DND-41 (cell line): Measurements from ENCODE around the gene APLF.

ENCODE experiments used
- ATAC-seq: fragments of 200-7000 bp; cut with Tn5 transposase; 3 replicates; pipeline ENCODE4 v1.9.1; 2021; ENCODE audit warnings: low read depth; ENCODE audit not compliant: insufficient read depth
- DNase-seq: peaks from one replicate; pipeline ENCODE4 v3.0.0-alpha.2; 2020
- H2AFZ ChIP-seq: 2 replicates; pipeline ENCODE4 v1.6.0; 2012; ENCODE audit warnings: low read depth, low read length
- H3K27ac ChIP-seq: 2 replicates; pipeline ENCODE4 v1.5.1; 2012; ENCODE audit warnings: low read length, inconsistent platforms
- H3K27me3 ChIP-seq: fragments of 200-600 bp; sonication (generic); 2 replicates; pipeline ENCODE4 v1.6.0; 2012; ENCODE audit warnings: low read length, mild to moderate bottlenecking, inconsistent platforms; ENCODE audit not compliant: insufficient read depth, poor library complexity
- H3K36me3 ChIP-seq: 2 replicates; pipeline ENCODE4 v1.5.1; 2012; ENCODE audit warnings: low read length, inconsistent platforms; ENCODE audit not compliant: insufficient read depth
- H3K4me1 ChIP-seq: 2 replicates; pipeline ENCODE4 v1.5.1; 2012; ENCODE audit warnings: mild to moderate bottlenecking, low read length; ENCODE audit not compliant: insufficient read depth
- H3K4me2 ChIP-seq: 2 replicates; pipeline ENCODE4 v1.6.0; 2012; ENCODE audit warnings: mild to moderate bottlenecking, moderate library complexity, low read length, inconsistent platforms; ENCODE audit not compliant: insufficient read depth
- H3K4me3 ChIP-seq, 2 experiments: fragments of 200-600 bp in 1 of 2; shearing (Covaris generic) in 1 of 2; 2 replicates each; pipeline ENCODE4 v1.5.1; 2012 to 2016; ENCODE audit warnings: inconsistent platforms in 2 of 2, low read length in 2 of 2, mild to moderate bottlenecking in 2 of 2, low read depth in 1 of 2, moderate library complexity in 1 of 2
- H3K79me2 ChIP-seq: 2 replicates; pipeline ENCODE4 v1.6.0; 2012; ENCODE audit warnings: low read length, inconsistent platforms; ENCODE audit not compliant: insufficient read depth
- H3K9ac ChIP-seq: 2 replicates; pipeline ENCODE4 v1.6.0; 2012; ENCODE audit warnings: low read depth, mild to moderate bottlenecking, inconsistent platforms, low read length, moderate library complexity
- H3K9me3 ChIP-seq: 2 replicates; pipeline ENCODE4 v1.5.1; 2012; ENCODE audit warnings: low read length, moderate library complexity, mild to moderate bottlenecking, inconsistent platforms; ENCODE audit not compliant: insufficient read depth, severe bottlenecking
- H4K20me1 ChIP-seq: 2 replicates; pipeline ENCODE4 v1.6.0; 2012; ENCODE audit warnings: low read length; ENCODE audit not compliant: insufficient read depth
- EZH2 ChIP-seq: IDR thresholded peaks from 3 replicates; pipeline ENCODE4 v1.6.1; 2012; ENCODE audit warnings: borderline replicate concordance, low read depth, mild to moderate bottlenecking, moderate library complexity, low read length, inconsistent platforms; ENCODE audit not compliant: severe bottlenecking
- TF ChIP-seq, protein P1 (sequence below): IDR thresholded peaks from 2 replicates; pipeline ENCODE4 v1.5.1; 2012; ENCODE audit warnings: borderline replicate concordance, low read length, moderate library complexity, mild to moderate bottlenecking; ENCODE audit not compliant: poor library complexity, severe bottlenecking; ENCODE audit errors: extremely low read depth

The APLF gene

DNA sequence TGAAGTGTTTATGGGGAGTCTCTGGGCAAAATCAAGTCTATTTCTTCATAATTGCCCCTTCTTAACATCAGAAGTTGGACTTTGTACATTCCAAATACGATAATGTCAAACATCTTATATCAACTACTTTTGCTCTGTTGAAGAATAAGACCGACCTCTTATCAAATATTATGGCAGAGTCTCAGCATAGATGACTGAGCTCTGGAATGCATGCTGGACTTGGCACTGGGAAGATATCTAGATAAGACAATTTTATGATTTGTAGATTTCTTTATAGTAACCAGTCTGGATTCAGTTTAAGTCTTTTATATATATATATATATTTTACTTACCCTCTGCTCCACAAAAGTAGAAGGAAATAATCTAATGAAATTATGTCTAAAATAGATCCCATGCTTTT, 8.2 kb downstream of the APLF start:
- Histone ChIP-seq H3K9ac (no peak overlapping the region), H3K4me3 (no peak overlapping the region), H3K9me3 (no peaks in the 10 kb centered on the region), H4K20me1 (no peaks in the 10 kb centered on the region), H3K4me1 (no peaks in the 10 kb centered on the region), H3K27ac (no peak overlapping the region), H3K27me3 (no peaks in the 10 kb centered on the region), H3K79me2 (peaks cover 12% of the 10 kb centered on the region; the same call in 1 of the 2 replicates), H2AFZ (no peak overlapping the region), H3K36me3 (no peaks in the 10 kb centered on the region), H3K4me2 (no peak overlapping the region)
- no peak for ATAC-seq
- TF ChIP-seq EZH2: no peak
- TF ChIP-seq, protein P1, sequence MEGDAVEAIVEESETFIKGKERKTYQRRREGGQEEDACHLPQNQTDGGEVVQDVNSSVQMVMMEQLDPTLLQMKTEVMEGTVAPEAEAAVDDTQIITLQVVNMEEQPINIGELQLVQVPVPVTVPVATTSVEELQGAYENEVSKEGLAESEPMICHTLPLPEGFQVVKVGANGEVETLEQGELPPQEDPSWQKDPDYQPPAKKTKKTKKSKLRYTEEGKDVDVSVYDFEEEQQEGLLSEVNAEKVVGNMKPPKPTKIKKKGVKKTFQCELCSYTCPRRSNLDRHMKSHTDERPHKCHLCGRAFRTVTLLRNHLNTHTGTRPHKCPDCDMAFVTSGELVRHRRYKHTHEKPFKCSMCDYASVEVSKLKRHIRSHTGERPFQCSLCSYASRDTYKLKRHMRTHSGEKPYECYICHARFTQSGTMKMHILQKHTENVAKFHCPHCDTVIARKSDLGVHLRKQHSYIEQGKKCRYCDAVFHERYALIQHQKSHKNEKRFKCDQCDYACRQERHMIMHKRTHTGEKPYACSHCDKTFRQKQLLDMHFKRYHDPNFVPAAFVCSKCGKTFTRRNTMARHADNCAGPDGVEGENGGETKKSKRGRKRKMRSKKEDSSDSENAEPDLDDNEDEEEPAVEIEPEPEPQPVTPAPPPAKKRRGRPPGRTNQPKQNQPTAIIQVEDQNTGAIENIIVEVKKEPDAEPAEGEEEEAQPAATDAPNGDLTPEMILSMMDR: no peak
- DNase-seq: no peak

DNA sequence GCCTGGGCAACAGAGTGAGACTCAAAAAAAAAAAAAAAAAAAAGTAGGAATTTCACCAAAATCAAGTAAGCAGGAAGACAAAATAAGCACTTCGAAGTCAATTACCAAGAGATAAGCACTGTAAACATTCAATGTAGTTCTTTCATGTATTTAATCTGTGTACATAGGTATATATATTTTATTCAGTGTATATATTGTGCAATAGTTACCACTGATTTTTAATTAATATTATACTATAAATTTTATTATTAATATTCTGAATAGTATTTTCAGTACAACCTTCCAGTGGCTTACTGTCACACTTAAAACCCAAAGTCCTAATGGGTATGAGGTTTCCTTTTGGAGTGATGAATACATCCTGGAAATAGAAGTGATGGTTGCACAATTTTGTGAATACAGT, 9.1 kb downstream of the APLF start:
- Histone ChIP-seq H2AFZ (no peak overlapping the region), H3K27me3 (no peaks in the 10 kb centered on the region), H3K4me2 (no peak overlapping the region), H4K20me1 (no peaks in the 10 kb centered on the region), H3K27ac (no peak overlapping the region), H3K4me1 (no peaks in the 10 kb centered on the region), H3K9ac (no peak overlapping the region), H3K4me3 (no peak overlapping the region), H3K79me2 (peaks cover 6% of the 10 kb centered on the region; the same call in 1 of the 2 replicates), H3K9me3 (no peaks in the 10 kb centered on the region), H3K36me3 (no peaks in the 10 kb centered on the region)
- ATAC-seq (no peak), DNase-seq (no peak)
- TF ChIP-seq, protein P1: no peak
- TF ChIP-seq EZH2: no peak

DNA sequence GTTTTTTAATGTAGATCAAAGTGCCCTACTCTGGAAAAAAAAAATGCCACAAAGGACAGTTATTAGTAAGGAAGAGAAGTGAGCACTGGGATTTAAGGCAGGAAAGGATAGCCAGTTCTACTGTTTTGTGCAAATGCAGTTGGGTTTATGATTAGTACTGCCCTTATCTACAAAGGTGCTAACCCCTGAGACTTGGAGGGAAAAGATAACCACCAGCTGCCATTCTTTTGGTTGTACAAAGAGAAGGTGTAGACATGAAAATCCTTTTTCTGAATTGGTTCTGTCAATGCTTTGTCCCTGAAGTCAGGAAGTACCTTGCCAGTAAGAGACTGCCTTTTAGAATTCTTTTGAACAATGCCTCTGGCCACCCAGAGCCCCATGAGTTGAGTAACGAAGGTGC, 11.3 kb downstream of the APLF start:
- TF ChIP-seq, protein P1: no peak
- no peak for TF ChIP-seq EZH2
- Histone ChIP-seq H3K4me1 (no peaks in the 10 kb centered on the region), H3K79me2 (peaks cover 11% of the 10 kb centered on the region), H3K9me3 (no peaks in the 10 kb centered on the region), H3K9ac (no peak overlapping the region), H3K27me3 (no peaks in the 10 kb centered on the region), H3K4me3 (no peak overlapping the region), H3K4me2 (no peak overlapping the region), H3K27ac (no peak overlapping the region), H3K36me3 (no peaks in the 10 kb centered on the region), H2AFZ (no peak overlapping the region), H4K20me1 (no peaks in the 10 kb centered on the region)
- ATAC-seq (no peak), DNase-seq (no peak)
